HCT116 (cell line): ENCODE measurements around the gene PLA2R1. TPM values are rescaled to one million over a fixed set of nuclear protein-coding genes. Genes with fewer than 3 reads are reported as not detected.

Experiments
- ATAC-seq: fragments of 200-7000 bp; cut with Tn5 transposase; 2 replicates; pipeline ENCODE4 v1.9.1; 2020; ENCODE audit warnings: mild to moderate bottlenecking, moderate library complexity
- BruUV-seq: library from RNA; stranded (reverse); fragments of 400-500 nt; replicated peaks from 2 replicates; lab custom pipeline; 2021; lab: Mats Ljungman, UMichigan
- CTCF ChIA-PET: fragments of 300-600 bp; sonication (Branson Sonifier 250); formaldehyde crosslinking; loops from one replicate; lab custom pipeline; 2021; ENCODE audit warnings: antibody characterized with exemption; lab: Charles Lee
- POLR2A ChIA-PET: fragments of 300-600, 350-600 bp; sonication (Branson Sonifier 250); formaldehyde crosslinking; loops from one replicate; lab custom pipeline; 2021; ENCODE audit warnings: antibody characterized with exemption; lab: Charles Lee
- RAD21 ChIA-PET, 2 experiments: fragments of 300-600 bp; sonication (Branson Sonifier 250); formaldehyde crosslinking; loops; one replicate each; lab custom pipeline; 2023; ENCODE audit warnings: low total read pairs in 2 of 2; ENCODE audit not compliant: uncharacterized antibody in 2 of 2, unreplicated experiment in 2 of 2, low non-redundant PET in 1 of 2; lab: Charles Lee
- DNase-seq: peaks from one replicate; pipeline ENCODE4 v3.0.0-alpha.2; 2010; ENCODE audit warnings: low read depth, low spot score
- H2AFZ ChIP-seq: fragments of 200-600 bp; shearing (Covaris generic), sonication (generic); 2 replicates; pipeline ENCODE4 v1.6.1; 2017; ENCODE audit warnings: low read depth, mixed run types, mixed read lengths, antibody characterized with exemption, low read length; ENCODE audit not compliant: poor library complexity, severe bottlenecking
- H3K27ac ChIP-seq: 2 replicates; pipeline ENCODE4 v1.5.1; 2012; ENCODE audit warnings: low read depth, low read length
- H3K27me3 ChIP-seq: fragments of 200-600 bp; sonication (generic); 2 replicates; pipeline ENCODE4 v1.6.1; 2016; ENCODE audit warnings: mixed run types, low read length, mixed read lengths; ENCODE audit not compliant: insufficient read depth
- H3K36me3 ChIP-seq, 2 experiments: fragments of 200-500 bp in 1 of 2; fragments of 200-600 bp in 1 of 2; sonication (Bioruptor generic) in 1 of 2; sonication (generic) in 1 of 2; 2 replicates each; pipeline versions ENCODE4 v1.5.1 to v1.6.1; 2014 to 2016; ENCODE audit warnings: low read length in 2 of 2, inconsistent platforms in 1 of 2, mixed read lengths in 1 of 2, mixed run types in 1 of 2; ENCODE audit not compliant: insufficient read depth in 2 of 2, control insufficient read depth in 1 of 2
- H3K4me1 ChIP-seq, 2 experiments: fragments of 200-600 bp in 1 of 2; sonication (generic) in 1 of 2; 2 replicates each; pipeline versions ENCODE4 v1.5.1 to v1.6.1; 2012 to 2017; ENCODE audit warnings: low read length in 2 of 2, inconsistent platforms in 1 of 2, mild to moderate bottlenecking in 1 of 2, mixed read lengths in 1 of 2, mixed run types in 1 of 2, moderate library complexity in 1 of 2; ENCODE audit not compliant: insufficient read depth in 2 of 2, control insufficient read depth in 1 of 2
- H3K4me2 ChIP-seq: fragments of 200-600 bp; sonication (generic); 2 replicates; pipeline ENCODE4 v1.6.1; 2017; ENCODE audit warnings: mixed run types, low read length, mixed read lengths
- H3K4me3 ChIP-seq, 2 experiments: fragments of 200-600 bp in 1 of 2; sonication (generic) in 1 of 2; replicated peaks in 1 of 2; 2 replicates each; pipeline ENCODE4 v1.5.1; 2011 to 2016; ENCODE audit warnings: low read length in 2 of 2, control low read depth in 1 of 2, low read depth in 1 of 2, mild to moderate bottlenecking in 1 of 2, mixed read lengths in 1 of 2, mixed run types in 1 of 2
- H3K79me2 ChIP-seq: fragments of 200-600 bp; sonication (generic); 2 replicates; pipeline ENCODE4 v1.6.1; 2017; ENCODE audit warnings: mild to moderate bottlenecking, mixed run types, low read length, moderate library complexity, mixed read lengths; ENCODE audit not compliant: insufficient read depth
- H3K9ac ChIP-seq: fragments of 200-600 bp; sonication (generic); 2 replicates; pipeline ENCODE4 v1.6.1; 2016; ENCODE audit warnings: low read length, mixed read lengths
- H3K9me2 ChIP-seq: fragments of 200-600 bp; sonication (generic), shearing (Covaris generic); 2 replicates; pipeline ENCODE4 v1.6.1; 2017; ENCODE audit warnings: mixed run types, mild to moderate bottlenecking, moderate library complexity; ENCODE audit not compliant: insufficient read depth
- H3K9me3 ChIP-seq, 2 experiments: fragments of 200-500 bp in 1 of 2; fragments of 200-600 bp in 1 of 2; sonication (Bioruptor generic) in 1 of 2; sonication (generic) in 1 of 2; 2 replicates each; pipeline ENCODE4 v1.6.1; 2014 to 2017; ENCODE audit warnings: low read length in 2 of 2, mixed read lengths in 2 of 2, inconsistent platforms in 1 of 2, low read depth in 1 of 2, mild to moderate bottlenecking in 1 of 2, mixed run types in 1 of 2, moderate library complexity in 1 of 2; ENCODE audit not compliant: control insufficient read depth in 1 of 2, insufficient read depth in 1 of 2
- H4K20me1 ChIP-seq: fragments of 200-600 bp; sonication (generic), shearing (Covaris generic); 2 replicates; pipeline ENCODE4 v1.6.1; 2017; ENCODE audit warnings: mixed run types, mild to moderate bottlenecking, moderate library complexity; ENCODE audit not compliant: insufficient read depth
- EGR1 ChIP-seq: IDR thresholded peaks from 2 replicates; pipeline ENCODE4 v1.6.1; 2012; ENCODE audit warnings: low read depth
- POLR2AphosphoS5 ChIP-seq: IDR thresholded peaks from 2 replicates; pipeline ENCODE4 v1.6.1; 2011; ENCODE audit warnings: mild to moderate bottlenecking, low read depth, low read length, moderate library complexity
- TCF7L2 ChIP-seq: IDR thresholded peaks from 2 replicates; pipeline ENCODE4 v1.7.0; 2011; ENCODE audit warnings: borderline replicate concordance, inconsistent platforms; ENCODE audit not compliant: insufficient read depth, insufficient read length; ENCODE audit errors: extremely low read depth
- ZNF274 ChIP-seq: fragments of 200-500 bp; sonication (Bioruptor generic); IDR thresholded peaks from 2 replicates; pipeline ENCODE4 v1.6.1; 2014; ENCODE audit warnings: mild to moderate bottlenecking, low read depth, low read length, inconsistent platforms
- intact Hi-C: fragments of 100-400 bp; cut with micrococcal nuclease; formaldehyde crosslinking; loops from 2 replicates; pipeline ENCODE4 v1.10.0; 2022
- total RNA-seq: library from RNA; stranded (reverse); gene quantifications from one replicate; pipeline ENCODE4 v1.2.1, GENCODE V29; 2021; ENCODE audit not compliant: unreplicated experiment
- TF ChIP-seq, protein P1 (sequence below): IDR thresholded peaks from 2 replicates; pipeline ENCODE4 v1.6.1; 2012; ENCODE audit warnings: low read depth
- TF ChIP-seq, protein P2 (sequence below): IDR thresholded peaks from 2 replicates; pipeline ENCODE4 v1.6.1; 2012
- TF ChIP-seq, protein P3 (sequence below): IDR thresholded peaks from 2 replicates; pipeline ENCODE4 v1.6.1; 2011; ENCODE audit warnings: mild to moderate bottlenecking, low read length, moderate library complexity; ENCODE audit not compliant: insufficient replicate concordance; ENCODE audit errors: extremely low read depth

Gene PLA2R1
- total RNA-seq, 1 experiment from 2014 or later, result 0.34 TPM

DNA sequence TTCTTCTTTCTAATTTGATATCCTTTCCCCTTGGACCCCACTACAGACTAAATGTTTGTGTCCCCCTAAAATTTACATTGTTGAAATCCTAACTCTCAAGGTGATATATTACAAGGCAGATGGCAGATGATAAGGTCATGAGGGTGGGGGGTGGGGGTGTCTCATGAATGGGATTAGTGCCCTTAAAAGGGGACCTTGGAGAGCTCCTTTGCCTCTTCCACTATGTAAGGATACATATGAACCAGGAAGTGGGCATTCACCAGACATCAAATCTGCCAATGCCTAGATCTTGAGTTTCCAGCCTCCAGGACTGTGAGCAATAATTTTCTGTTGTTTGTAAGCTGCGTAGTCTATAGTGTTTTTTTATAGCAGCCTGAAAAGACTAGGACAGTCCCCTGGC, 89.1 kb downstream of the PLA2R1 start:
- H3K4me1 ChIP-seq, result no peaks in the 10 kb centered on the region
- no peaks in the 10 kb centered on the region for H3K9me3 ChIP-seq
- no peak overlapping the region for H3K27ac ChIP-seq
- H3K79me2 ChIP-seq, result no peaks in the 10 kb centered on the region
- BruUV-seq, result no TSS peak
- RAD21 ChIA-PET, result no interaction called here
- no peak overlapping the region for H2AFZ ChIP-seq
- no peaks in the 10 kb centered on the region for H3K9me2 ChIP-seq
- ATAC-seq, result no peak
- no peak for TF ChIP-seq TCF7L2
- TF ChIP-seq, protein P1, sequence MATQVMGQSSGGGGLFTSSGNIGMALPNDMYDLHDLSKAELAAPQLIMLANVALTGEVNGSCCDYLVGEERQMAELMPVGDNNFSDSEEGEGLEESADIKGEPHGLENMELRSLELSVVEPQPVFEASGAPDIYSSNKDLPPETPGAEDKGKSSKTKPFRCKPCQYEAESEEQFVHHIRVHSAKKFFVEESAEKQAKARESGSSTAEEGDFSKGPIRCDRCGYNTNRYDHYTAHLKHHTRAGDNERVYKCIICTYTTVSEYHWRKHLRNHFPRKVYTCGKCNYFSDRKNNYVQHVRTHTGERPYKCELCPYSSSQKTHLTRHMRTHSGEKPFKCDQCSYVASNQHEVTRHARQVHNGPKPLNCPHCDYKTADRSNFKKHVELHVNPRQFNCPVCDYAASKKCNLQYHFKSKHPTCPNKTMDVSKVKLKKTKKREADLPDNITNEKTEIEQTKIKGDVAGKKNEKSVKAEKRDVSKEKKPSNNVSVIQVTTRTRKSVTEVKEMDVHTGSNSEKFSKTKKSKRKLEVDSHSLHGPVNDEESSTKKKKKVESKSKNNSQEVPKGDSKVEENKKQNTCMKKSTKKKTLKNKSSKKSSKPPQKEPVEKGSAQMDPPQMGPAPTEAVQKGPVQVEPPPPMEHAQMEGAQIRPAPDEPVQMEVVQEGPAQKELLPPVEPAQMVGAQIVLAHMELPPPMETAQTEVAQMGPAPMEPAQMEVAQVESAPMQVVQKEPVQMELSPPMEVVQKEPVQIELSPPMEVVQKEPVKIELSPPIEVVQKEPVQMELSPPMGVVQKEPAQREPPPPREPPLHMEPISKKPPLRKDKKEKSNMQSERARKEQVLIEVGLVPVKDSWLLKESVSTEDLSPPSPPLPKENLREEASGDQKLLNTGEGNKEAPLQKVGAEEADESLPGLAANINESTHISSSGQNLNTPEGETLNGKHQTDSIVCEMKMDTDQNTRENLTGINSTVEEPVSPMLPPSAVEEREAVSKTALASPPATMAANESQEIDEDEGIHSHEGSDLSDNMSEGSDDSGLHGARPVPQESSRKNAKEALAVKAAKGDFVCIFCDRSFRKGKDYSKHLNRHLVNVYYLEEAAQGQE, result peak; percentile 31
- TF ChIP-seq, all 23 proteins: peak for 1
- intact Hi-C loops, result no loop called here
- ChIA-PET CTCF (no interaction called here), POLR2A (no interaction called here)
- DNase-seq, result no peak
- Histone ChIP-seq H3K36me3 (no peaks in the 10 kb centered on the region), H4K20me1 (no peaks in the 10 kb centered on the region), H3K9ac (no peak overlapping the region), H3K27me3 (no peaks in the 10 kb centered on the region), H3K4me2 (no peak overlapping the region), H3K4me3 (no peak overlapping the region)

DNA sequence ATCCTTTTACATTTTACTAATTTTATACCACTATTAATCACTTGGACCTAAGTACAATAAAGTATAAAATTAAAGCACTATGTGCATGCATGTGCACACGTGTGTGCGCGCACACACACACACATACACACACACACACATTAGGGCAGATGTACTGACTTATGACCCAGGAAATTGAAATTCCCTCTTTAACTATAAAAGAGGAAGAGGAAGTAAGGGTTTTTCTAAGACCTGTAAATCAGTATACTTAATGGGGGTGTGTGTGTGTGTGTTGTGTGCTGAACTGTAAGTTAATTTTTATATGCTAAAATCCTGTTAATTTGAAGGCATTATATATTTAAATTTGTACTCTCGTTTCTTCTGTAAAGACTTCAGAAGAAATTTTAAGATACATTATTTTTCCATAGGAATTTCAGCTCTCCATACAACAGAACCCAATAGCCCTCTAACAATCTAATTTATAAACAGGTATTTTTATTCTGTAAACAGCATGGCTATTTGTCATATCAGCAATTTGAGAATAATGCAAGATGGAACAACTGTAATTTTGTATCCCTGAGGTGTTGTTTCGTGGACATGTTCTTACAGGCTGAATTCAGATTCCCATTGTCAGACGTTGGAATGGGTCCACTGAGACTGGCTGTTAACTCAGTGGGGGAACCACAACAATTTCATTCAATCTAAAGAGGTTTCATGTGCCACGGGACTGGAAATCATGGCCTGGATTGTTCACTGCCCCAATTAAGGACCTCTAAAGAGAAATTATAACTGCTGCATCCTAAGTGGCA, 90.9 kb downstream of the PLA2R1 start:
- Histone ChIP-seq H3K4me3 (no peak overlapping the region), H3K36me3 (no peaks in the 10 kb centered on the region), H4K20me1 (no peaks in the 10 kb centered on the region), H3K9me2 (no peaks in the 10 kb centered on the region), H3K4me2 (no peak overlapping the region), H3K9ac (no peak overlapping the region), H3K9me3 (no peaks in the 10 kb centered on the region), H3K4me1 (no peaks in the 10 kb centered on the region), H3K79me2 (no peaks in the 10 kb centered on the region), H3K27ac (no peak overlapping the region), H2AFZ (no peak overlapping the region), H3K27me3 (no peaks in the 10 kb centered on the region)
- POLR2A ChIA-PET, result no interaction called here
- BruUV-seq, result no TSS peak
- RAD21 ChIA-PET, result no interaction called here
- intact Hi-C loops, result no loop called here
- ATAC-seq, result no peak
- CTCF ChIA-PET, result interaction anchor here (1.4 kb wide), 1 partner anchor 353 kb away, joined by 3 read pairs; no protein-coding TSS in a partner anchor
- no peak for DNase-seq
- TF ChIP-seq, protein P2, sequence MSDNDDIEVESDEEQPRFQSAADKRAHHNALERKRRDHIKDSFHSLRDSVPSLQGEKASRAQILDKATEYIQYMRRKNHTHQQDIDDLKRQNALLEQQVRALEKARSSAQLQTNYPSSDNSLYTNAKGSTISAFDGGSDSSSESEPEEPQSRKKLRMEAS, result no peak
- no peak for TF ChIP-seq ZNF274
- TF ChIP-seq, protein P1, result no peak
- TF ChIP-seq EGR1, result no peak
- no peak for TF ChIP-seq POLR2AphosphoS5
- TF ChIP-seq, protein P3, sequence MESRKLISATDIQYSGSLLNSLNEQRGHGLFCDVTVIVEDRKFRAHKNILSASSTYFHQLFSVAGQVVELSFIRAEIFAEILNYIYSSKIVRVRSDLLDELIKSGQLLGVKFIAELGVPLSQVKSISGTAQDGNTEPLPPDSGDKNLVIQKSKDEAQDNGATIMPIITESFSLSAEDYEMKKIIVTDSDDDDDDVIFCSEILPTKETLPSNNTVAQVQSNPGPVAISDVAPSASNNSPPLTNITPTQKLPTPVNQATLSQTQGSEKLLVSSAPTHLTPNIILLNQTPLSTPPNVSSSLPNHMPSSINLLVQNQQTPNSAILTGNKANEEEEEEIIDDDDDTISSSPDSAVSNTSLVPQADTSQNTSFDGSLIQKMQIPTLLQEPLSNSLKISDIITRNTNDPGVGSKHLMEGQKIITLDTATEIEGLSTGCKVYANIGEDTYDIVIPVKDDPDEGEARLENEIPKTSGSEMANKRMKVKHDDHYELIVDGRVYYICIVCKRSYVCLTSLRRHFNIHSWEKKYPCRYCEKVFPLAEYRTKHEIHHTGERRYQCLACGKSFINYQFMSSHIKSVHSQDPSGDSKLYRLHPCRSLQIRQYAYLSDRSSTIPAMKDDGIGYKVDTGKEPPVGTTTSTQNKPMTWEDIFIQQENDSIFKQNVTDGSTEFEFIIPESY, result no peak
